Activated T-cell treated with anti-CD3 and anti-CD28 coated beads, Interleukin-2, amount 50 U/mL, for 48 hours (primary cell): ENCODE data around the gene TAS1R1.
A peak's percentile ranks its signal among the peaks of the same experiment; 100 is the strongest.
"Not testable (repeated sequence)": the region's sequence is repeated elsewhere in the genome, so short reads cannot be mapped to it uniquely, and the experiment has no call there.

Experiments used
- DNase-seq, 2 experiments: peaks; one replicate each; pipeline ENCODE4 v3.0.0-alpha.2; 2020

TAS1R1 gene

DNA sequence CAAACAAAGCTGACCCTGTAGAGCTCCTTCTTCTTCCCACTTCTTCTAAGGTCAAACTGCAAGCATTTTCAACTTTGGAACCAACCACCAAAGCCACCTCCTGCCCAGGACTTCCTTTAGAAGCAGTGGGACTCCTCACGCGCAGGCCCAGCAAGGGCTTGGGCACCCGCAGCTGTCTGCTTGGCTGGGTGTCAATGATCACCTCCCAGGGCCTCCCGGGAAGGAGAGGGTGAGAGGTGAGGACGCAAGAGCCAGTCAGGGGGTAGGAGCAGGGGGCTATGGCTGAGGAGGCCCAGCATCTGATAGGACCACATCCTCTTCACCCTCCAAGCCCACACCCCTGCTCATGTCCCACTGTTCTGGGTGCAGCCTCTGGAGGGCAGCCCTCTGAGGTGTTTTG, 37.3 kb downstream of the TAS1R1 start:
- DNase-seq, result no peak

DNA sequence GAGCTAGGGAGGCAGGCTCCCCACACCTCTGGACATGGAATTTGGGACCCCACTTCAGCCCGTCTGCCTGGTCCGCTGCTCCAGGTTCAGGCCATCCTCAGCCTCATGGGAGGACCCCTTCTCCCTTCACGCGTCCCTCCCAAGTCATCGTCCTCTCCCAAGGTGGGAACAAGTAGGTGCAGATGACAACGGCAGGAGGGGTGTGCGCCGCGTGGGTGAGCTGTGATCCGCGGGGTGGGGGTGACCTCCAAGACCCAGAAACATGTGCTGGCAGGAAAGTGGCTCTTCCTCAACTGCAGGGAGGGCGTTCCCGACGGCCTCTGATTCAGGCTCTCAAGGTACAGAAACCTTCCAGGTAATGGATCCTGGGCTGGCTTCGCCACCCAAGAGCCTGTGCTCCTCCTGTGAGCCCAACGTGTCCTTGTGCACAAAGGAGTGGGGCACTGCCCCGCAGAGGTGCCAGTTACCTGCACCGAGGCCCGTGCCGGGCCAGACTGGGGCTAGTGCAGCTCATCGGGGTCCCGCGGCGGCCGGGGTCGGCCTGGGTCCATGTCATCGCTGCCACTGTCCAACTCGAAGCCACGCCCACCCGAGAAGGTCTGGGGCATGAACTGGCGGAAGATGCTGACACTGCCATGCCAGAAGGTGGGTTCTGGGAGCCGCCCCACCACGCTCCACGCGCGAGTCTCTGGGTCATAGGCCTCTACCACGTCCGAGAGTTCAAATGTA, 37.9 kb downstream of the TAS1R1 start:
- DNase-seq, result no peak

DNA sequence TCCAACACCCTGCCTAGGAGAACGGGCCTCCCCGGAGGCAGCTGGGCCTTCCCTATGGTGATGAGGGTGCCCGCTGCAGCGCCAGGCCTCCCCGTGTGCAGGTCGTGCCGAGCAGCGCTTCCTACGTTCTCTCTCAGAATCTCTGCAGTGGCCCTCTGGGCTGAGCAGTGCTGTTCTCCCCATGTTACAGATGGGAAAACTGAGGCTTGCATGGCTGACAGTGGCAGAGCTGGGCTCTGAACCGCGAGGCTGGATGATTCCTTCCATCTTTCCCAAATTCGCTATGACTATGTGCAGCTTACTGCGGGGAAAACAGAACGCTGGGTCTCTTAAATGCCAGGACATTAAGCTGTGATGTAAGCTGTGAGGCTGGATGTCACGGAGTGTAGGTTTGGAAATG, 38.7 kb downstream of the TAS1R1 start:
- DNase-seq, result no peak

DNA sequence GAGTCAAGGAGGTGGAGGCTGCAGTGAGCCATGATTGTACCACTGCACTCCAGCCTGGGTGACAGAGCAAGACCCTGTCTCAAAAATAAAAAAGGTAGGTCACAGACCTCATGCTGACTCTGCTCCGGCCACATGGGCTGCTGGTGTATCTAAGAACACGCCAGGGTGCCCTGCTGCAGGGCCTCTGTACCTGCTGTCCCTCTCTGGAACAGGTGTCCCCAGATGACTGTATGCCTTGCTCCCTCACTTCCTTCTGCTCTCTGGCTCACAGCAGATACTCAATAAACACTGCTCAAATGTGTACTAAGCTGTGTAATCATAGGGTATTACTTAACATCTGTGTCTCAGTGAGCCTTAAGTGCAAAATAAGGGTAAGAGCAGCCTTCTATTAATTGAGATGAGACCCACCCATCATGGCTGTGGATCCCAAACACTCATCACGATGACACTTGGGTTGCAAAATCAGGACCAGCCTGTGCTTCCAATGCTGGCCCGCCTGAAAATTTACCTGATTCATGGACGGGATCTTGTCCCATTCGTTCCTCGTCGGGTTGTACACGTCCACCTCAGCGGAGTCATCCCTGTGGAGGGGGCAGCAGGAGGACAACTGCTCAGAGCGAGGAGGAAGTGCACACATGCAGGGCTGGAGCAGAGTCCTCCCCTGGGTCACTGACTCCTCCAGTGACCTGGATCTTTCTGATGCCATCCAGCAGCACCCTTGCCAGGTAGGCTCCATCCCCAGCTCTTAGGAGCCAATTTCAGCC, 40.1 kb downstream of the TAS1R1 start:
- no peak for DNase-seq

DNA sequence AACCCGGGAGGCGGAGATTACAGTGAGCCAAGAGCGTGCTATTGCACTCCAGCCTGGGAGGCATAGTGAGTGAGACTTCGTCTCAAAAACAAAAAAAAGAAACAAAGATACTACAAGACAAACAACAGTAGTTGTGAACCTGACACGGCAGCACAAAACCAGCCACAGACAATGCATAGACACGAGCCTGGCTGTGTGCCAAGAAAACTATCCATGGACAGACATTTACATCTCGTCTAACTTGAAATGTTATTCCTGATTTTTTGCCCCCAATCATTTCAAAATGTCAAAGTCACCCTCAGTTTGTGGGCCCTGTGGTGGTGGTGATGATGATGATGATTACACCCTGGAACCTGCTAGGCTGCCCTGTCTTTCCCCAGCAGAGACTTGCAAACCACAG, 41.2 kb downstream of the TAS1R1 start:
- no peak for DNase-seq

DNA sequence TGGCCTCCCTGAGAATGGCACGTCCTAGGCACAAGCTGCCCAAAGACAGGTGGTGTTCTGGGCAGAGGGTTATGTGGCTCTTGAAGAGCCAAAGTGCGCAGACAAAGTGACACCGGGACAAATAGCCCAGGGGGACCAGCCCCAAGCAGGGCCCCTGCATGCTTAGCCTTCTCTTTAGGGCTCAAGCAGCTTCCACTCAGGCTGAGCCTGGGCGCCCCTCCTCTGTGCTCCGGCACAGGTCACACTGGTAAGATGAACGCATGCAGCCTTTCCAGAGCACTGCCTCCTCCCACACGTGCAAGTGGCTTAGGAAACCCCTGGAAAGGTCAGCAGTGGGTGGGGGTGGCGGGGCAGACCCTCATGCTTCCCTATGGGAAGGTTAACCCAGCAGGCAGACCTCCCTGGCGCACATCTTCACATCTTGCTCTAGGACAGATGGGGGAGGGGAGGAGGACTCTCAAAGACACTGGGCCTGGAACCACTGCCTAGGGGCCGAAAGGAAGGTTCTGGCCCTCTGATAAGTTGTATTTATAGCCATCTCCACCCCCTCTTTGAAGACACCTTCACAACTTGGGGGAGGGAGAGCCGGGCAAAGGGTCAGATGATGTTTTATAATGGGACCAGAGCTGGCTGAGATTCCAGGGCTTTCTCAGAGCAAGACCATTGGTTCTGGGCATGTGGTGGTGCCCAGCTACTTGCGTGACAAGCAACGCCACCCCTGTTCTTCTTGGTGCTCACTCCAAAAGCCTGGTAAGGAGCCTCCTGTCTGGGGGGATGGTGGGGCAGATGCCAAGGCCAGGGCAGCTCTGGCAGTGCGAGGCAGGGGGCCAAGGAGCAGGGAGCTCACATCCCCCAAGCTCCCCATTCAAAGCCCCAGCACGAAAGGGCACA, 42.0 kb downstream of the TAS1R1 start:
- DNase-seq, result no peak

DNA sequence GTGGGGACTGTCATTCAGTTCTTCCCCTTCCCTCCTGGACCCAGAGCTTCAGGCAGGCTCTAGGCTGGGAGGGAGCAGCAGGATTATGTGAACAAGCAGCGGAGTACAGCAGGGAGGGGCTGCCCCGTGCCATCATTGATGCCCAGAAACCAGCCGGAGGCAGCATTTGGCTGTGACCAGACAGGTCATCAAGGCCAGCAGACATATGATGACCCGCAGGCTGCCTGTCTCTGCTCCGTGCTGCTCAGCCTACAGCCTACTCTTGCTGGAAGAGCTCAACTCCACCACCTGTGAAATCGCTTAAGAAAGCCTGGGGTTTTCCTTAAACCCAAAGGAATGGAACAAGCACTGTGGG, 42.6 kb downstream of the TAS1R1 start:
- DNase-seq, result no peak

DNA sequence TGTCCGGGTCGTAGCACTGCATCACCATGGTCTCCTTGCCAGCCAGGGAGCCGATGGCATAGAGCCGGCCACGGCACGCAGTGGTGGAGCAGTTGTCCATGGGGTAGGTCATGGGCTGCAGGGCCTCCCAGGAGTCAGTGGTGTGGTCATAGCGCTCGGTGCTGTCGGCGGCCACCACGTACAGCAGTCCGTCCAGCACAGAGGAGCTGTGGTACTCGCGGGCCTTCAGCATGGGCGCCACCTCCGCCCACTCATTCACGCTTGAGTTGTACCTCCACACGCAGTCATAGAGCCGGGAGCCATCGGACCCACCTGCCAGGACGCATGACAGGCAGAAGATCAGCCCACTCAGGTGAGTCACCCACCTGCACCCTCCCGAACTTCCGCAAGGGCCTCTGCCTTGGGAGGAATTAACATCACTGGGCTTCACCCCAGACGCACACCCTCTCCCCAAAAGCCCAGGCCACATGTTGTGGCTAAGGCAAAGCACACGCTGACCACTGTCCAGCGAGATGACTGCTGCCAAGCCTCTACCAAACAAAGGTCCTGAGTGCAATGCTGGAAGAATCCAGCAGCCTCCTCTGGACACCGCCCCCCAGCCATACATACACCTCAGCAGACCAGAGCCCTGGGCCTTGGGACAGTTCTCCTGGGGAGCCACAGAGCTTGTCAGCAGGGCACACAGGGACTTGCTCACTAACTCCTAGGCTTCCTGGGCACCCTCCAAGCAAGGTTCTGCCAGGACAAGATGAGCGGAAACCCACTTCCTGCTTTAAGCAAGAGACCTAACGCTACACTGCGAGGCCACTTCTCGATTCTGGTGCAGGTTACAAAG, 44.3 kb downstream of the TAS1R1 start:
- DNase-seq, result peak; percentile 64 to 73

DNA sequence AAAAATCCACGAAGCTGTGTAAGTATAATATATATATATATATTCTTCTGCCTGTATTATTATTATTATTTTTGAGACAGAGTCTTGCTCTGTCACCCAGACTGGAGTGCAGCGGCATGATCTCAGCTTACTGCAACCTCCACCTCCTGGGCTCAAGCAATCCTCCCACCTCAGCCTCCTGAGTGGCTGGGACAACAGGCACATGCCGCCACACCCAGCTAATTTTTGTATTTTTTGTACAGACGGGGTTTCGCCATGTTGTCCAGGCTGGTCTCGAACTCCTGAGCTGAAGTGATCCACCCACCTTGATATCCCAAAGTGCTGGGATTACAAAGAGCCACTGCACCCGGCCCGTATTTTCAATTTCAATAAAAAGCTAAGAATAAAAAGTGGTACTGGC, 44.9 kb downstream of the TAS1R1 start:
- DNase-seq, result not testable (repeated sequence)

DNA sequence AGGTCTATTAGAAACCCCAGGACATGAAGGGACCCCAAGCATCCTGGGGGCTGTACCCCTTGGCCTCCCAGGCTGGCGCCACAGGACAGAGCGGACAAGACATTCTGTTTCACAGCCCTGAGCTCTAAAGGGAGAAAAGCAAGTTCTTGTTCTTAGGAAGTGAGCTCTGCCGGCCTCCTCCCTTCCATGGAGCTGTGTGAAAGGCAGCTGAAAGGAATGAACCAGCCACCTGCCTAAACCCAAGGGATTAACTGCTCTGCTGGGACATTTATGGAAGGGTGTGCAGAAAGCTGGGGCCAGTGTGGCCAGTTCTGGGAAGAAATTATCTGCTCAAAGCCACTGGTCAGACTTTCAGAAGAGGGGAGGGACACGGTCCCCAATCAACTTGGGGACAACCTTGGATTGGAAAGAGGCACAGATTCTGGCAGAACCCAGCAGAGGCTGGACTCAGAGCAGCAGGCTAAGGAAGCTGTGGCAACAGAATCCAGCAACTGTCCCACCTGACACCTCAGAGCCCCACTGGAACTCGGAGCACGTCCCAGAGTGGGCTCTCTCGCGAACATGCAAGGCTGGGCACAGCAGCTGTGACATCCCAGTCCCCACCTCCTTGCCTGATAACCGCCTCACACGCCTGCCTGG, 45.4 kb downstream of the TAS1R1 start:
- no peak for DNase-seq

DNA sequence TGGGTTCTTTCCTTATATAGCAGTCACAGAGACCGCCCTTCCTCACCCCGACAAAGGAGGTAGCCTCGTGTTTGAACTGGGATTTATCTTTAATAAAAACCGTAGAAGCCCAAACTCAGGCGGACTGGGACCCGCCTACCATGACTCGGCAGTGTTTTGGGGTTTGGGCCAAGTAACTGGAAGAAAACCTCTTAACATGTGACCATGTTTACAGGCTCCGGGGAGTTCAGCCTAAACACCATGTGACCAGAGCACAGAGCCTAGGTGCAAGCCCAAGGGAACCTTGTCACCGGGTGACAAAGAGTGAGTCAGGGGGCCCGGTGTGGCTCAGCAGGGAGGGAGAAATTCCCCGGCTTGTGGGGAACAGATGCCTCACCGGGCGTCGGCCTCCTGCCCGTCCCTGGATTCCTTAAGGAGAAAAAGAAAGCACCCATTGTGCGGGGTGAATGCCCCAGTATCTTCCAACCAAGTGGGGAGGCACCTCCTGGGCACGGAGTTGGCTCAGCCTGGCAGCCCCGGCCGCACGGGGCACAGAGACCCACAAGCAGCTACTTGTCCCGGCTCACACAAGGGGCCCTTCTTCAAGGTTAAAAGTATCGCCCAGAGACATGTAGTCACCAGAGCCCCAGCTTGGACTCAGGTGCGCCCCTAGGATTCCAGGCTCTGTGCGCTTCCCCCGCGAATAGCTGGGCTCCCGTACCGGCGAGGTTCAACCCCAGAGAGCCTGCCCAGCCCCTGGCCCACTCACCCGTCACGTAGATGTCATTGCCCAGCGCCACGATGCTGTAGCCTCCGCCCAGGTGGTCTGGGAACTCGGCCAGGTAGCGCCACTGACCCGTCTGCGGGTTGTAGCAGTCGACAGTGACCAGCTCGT, 46.2 kb downstream of the TAS1R1 start:
- DNase-seq, result peak; percentile 86 to 91

DNA sequence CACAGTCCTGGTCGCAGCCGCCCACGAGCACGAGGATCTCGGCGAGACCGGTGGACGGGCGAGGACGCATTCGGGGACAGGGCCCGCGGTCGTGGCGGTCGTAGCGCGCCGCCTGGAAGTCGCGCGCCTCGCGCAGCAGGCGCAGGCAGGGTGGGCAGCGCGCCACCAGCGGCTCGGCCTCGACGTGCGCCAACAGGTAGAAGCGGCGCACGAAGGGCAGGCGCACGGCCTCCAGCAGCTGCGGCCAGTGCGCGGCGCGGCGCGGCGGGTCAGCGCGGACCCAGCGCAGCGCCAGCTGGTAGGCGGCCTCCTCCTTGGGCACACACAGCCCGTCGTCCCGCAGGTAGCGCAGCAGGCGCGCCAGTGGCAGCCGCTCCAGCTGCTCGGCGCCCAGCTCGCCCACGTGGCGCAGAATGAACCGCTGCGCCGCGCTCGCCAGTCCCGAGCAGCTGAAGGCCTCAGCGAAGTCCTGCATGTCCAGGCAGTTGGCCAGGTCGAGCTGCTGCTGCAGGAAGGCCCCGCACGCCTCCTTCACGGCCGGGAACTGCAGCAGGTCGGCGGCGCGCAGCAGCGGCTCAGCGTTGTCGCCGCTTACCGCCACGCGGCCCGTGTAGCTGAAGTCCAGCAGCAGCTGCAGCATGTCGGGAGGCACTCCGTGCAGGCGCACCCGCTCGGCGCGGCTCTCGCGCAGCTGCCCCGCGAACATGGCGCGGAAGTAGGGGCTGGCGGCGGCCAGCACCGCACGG, 47.0 kb downstream of the TAS1R1 start:
- DNase-seq, result peak; percentile 53 to 70

DNA sequence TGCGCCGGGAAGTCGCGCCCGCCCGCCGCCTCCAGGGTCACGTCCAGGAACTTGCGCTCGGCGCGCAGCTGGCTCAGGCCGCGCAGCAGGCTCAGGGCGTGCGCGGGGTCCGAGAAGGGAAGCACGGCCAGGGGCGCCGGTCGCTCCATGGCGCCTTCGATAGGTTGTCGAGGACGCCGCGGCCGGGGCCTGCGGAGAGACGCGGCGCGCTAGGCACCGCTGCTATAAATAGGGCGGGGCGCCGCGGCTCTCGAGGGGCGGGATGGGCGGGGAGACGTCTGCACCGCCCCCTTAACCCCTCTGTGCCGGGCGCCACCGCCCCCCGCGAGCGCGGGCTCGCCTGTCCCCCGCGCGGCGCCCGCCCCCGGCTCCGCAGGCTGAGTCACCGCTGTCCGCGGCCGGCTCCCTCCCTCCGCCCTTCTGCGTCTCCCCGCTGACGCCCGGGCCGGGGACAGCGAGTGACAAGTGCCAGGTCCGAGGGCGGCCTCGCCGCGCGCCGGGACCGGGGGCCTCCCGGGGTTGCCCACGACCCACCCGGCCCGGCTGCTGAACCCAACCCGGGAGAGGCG, 47.6 kb downstream of the TAS1R1 start, which contains the start of gene KLHL21:
Gene KLHL21 (minus strand): TSS at position 201 of the 569 bp plus-strand sequence. CDS start 52 bp downstream, at position 149.
- peak; percentile 90 to 94 for DNase-seq

DNA sequence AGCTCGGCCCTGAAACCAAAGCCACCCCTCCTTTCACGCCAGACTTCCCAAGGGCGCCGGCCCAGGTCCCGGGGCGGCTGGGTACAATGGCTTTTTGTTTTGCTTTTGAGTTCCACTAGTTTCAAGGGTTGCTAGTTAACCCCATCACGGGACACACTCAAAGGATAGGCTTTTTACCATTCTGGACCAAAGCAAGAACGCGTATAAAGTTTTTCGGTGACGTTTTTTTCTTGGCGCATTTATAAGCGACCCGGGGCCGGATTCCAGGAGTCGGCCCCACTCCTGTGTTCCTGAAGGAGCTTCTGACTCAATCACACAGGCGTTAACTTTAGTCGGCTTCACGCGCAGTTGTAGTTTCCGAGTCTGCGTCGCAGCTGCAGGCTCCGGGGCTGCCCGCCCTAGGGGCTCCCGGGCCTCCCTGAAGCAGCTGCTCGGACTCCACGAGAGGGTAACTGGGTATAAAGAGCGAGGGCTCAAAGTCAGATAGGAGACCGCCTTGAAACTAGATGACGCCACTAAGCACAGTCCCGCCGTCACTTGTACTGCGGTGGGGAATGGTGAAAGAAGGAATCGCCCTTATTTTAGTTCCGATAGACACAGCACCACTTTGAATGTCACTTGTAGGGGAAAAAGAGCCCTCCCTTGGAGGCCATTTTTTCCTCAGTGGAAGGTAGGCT, 48.3 kb downstream of the TAS1R1 start:
- peak; percentile 79 to 80 for DNase-seq

DNA sequence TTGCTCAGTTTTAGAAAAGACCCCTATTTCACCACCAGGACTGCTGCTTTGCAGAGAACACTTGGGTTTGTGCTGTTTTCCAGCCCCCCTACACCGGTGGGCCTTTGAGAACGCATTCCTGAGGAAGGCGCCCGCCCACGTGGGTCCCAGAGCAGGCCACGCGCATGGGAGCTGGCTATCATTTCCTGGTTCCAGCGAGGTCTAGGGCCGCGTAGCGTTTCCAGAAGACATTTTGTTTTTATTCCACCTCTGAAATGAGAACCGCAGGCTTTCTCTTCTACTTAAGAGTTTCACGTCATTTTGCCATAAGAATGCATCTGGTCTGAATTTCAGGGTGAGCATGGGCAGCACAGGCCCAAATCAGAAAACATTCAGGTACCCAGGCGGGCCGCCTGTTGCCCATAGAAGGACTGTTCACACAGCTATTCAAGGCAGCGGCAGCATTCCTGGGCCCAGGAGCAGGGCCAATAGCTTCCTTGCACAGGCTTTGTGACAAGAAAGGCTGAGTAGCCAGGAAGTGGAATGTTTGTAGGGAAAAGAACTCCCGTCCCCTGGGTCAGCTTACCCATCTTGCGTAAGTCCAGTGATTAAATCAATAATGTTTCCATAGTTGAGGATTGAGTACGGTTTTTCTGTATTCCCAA, 48.9 kb downstream of the TAS1R1 start:
- no peak for DNase-seq

DNA sequence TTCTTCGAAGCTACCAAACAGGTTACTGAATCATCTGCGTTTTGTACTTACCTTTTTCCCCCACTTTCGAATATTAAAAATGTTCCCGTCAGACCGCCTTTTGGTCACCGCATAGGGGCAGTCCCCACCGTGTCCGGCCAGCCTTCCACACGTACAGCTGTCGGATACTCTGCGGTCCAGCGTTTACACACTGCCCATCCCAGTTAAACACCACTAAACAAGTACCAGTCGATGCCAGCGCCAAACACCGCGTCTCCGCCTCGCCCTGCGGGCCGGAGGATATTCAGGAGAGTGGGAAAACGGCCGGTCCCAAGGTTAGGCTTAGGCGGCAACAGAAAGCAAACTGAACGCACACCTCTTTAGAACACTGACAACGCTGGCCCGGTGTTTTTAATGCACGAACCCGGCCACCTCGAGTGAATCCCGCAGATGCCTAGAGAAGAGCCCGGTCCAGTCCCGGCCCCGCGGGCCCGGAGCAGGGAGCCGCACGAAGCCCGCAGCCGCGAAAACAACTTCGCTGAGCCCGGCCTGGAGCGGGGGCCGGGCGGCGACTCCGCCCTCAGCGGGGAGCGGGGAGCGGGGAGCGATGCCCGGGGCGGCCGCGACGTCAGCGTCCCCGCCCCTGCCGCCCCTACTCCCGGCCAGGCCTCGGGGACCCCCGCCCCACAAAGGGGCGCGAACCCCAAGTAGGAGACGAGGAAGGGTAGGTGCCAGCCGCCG, 57.7 kb downstream of the TAS1R1 start:
- DNase-seq, result no peak

DNA sequence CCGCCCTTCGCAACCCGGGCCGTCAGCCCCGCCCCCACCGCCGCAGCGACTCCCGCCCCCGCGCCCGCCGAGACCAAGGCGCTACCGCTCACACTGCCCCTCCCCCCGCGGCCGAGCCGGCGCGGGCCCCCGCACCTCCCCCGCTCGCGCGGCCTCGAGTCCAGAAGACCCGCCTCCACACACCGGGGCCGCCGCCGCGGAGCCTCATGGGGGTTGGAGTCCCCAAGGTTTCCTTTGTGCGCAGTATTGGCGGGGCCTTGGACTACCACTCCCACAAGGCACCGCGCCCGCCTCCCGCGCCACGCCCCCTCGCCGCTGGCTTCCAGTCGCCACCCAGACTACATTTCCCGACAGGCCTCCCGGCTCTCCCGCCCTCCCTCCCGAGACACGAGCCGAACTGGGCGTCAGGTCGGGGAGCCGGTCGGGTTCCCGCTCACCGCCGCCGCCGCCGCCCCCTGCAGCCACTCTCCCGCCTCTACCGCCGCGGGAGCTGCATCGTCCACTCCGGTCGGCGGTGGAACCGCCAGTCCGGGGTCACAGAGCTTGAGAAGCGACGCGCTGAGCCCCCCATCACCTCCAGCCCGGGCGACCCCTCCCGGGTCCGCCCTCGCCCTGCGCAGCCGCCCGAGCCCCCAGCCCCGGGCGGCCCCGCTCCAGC, 58.4 kb downstream of the TAS1R1 start, which contains the start of gene PHF13:
Gene PHF13 (plus strand): TSS at position 371 of the 658 bp plus-strand sequence. CDS start 336 bp downstream, outside the sequence.
- DNase-seq, result peak; percentile 99 to 100
